ENCODE data around the gene POLD4.

DNA sequence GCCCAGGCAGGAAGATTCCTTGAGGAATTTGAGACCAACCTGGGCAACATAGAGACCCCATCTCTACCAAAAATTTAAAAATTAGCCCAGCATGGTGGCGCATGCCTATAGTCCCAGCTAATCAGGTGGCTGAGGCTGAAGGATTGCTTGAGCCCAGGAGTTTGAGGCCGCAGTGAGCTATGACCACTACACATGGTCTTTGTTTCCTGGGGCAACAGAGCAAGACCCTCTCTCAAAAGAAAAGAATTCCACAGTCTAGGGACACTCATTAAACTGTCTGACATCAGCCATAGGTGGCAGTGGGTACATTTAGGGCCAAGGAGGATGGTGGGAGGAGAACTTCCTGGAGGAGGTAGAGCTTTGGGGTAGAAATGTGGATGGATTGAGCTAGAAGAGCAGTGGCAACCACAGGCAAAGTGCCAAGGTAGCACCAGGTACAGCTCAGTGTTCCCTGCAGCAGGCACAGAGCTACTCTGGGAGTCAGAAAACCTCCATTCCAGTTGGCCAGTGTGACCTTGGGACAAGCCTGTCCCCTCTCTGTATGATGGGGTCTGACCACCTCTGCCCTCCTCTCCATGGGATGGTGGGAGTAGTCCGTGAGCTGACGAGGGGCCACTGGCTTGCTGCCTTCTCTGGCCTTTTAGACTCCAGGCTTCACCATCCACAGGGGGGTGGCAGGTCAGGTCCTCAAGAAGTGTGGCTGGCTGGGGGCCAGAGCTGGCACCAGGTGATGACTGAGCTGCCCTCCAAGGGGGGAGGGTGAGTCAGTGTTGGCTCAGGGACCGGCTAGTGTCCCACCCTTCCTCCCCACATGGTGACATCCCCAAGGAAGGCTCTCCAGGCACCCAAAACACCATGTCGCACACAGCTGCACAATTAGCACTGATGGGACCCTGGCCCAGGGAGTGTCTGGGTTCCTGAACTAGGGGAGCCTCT is 23.8 kb upstream of the POLD4 start:
- TF ChIP-seq POLR2A (IDR thresholded peaks at IDR 0.05) (no peak), POLR2AphosphoS5 (IDR thresholded peaks at IDR 0.05) (no peak)
- TF ChIP-seq, protein P1, sequence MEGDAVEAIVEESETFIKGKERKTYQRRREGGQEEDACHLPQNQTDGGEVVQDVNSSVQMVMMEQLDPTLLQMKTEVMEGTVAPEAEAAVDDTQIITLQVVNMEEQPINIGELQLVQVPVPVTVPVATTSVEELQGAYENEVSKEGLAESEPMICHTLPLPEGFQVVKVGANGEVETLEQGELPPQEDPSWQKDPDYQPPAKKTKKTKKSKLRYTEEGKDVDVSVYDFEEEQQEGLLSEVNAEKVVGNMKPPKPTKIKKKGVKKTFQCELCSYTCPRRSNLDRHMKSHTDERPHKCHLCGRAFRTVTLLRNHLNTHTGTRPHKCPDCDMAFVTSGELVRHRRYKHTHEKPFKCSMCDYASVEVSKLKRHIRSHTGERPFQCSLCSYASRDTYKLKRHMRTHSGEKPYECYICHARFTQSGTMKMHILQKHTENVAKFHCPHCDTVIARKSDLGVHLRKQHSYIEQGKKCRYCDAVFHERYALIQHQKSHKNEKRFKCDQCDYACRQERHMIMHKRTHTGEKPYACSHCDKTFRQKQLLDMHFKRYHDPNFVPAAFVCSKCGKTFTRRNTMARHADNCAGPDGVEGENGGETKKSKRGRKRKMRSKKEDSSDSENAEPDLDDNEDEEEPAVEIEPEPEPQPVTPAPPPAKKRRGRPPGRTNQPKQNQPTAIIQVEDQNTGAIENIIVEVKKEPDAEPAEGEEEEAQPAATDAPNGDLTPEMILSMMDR (IDR thresholded peaks at IDR 0.05 in 8 of 11, conservative IDR thresholded peaks at IDR 0.05 in 3 of 11) = no peak

Data from spleen (tissue), 7 donors.